T-helper 1 cell treated with Interleukin-12 subunit alpha and Interleukin-12 subunit beta and Interleukin-4 antibody, amounts not matched to agents 30 ng/mL and 1 ng/mL, for 36 hours (primary cell): Measurements from ENCODE around the gene AP4M1. TPM values are rescaled to one million over a fixed set of nuclear protein-coding genes. Genes with fewer than 3 reads are reported as not detected.

ENCODE experiments used
- intact Hi-C: fragments of 100-400 bp; cut with micrococcal nuclease; formaldehyde crosslinking; loops from one replicate; pipeline ENCODE4 v1.15.1; 2024
- total RNA-seq: library from RNA; stranded (reverse); gene quantifications from 2 replicates; pipeline ENCODE4 v1.2.3, GENCODE V29; 2022

The AP4M1 gene
- total RNA-seq, 1 donor from 2014 or later: 12.0 TPM

GRCh38 chr7:100105534-100105933, 4.1 kb downstream of the AP4M1 start:
- intact Hi-C loops: no loop called here

- intact Hi-C loops: no loop called here
Observed at GRCh38 chr7:100106633-100107032, 5.2 kb downstream of the AP4M1 start.

GRCh38 chr7:100107125-100107737, 5.8 kb downstream of the AP4M1 start:
- intact Hi-C loops: no loop called here

DNA sequence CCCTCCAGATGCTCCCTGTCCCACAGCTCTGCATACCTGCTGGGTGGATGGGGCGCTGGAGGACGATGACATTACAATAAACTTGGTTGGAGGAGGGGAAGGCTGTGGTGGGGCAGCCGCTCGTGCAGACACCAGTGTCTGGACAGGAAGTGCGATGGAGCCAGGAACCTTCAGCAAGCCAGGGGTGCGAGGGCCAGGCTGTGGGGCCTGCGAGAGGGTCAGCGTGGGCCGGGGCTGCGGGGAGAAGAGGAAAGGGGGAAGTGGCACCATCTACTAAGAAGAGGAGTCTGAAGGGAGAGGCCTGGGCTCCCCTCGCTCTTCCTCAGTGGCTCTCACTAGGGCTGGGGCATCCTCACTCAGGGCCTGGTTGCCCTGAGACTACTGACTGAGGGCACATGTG, 6.4 kb downstream of the AP4M1 start:
- intact Hi-C loops: no loop called here

GRCh38 chr7:100109521-100110163, 8.2 kb downstream of the AP4M1 start:
- intact Hi-C loops: no loop called here

DNA sequence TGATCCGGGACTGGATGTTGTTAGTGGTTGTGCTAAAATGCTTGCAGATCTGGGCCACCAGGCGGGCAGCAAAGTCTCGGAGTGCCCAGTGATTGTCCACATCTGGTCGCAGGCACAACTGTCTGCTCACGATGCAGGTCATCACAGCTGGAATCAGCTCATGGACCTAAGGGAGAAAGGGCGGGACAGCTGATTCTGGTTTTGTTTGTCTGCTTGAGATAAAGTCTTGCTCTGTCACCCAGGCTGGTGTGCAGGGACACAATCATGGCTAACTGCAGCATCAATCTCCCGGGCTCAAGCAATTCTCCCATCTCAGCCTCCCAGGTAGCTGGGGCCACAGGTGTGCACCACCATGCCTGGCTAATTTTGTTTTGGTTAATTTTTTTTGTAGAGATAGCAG, 9.7 kb downstream of the AP4M1 start:
- intact Hi-C loops: no loop called here

DNA sequence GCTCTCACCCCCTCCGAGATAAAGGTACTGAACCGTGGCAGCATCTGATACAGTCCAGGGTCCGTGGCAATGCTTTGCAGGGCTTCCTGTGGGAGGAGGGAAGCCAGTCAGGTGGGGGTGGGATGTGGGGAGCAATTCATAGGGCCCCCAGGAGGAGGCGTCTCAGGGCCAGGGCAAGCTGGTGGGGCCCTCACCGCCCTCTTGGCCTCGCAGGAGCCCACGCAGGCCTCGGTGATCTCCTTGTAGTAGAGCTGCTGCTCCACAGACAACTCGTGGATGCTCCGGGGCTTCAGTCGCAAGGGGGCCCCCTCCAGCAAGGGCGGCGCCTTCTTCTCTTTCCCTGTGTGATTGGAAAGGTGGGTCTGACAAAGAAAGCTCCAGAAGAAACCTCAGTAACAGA, 10.5 kb downstream of the AP4M1 start:
- intact Hi-C loops: no loop called here

- intact Hi-C loops: no loop called here
Observed at GRCh38 chr7:100115026-100115425, 13.6 kb downstream of the AP4M1 start.

DNA sequence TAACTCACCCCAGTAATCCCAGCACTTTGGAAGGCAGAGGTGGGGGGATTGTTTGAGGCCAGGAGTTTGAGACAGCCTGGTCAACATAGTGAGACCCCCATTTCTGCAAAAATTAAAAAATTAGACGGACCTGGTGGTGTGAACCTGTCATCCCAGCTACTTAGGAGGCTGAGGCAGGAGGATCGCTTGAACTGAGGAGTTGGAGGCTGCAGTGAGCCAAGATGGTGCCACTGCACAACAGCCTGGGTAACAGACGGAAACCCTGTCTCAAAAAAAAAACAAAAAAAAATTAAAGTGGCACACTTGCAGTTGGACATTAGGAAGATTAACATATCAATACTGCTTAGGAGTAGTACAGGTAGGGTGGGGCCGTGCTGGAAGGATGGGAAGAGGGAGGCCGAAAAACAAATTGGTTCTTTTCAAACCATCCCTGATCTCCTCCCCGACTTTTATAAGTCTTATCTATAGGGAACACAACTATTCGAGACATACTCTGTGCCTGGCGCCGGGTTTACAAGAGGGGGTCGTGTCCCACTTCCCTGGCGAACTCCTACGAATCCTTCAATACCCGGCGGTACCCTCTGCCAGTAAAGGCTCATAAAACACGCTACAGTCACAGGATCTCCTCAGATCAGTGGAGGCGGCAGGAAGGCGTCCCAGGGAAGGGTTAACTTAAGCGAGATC, 17.1 kb downstream of the AP4M1 start:
- intact Hi-C loops: loop anchor here (1.0 to 2.0 kb wide), 10 partner anchors 9 to 468 kb away; partner anchors contain the start of genes AGFG2, AP4M1, COPS6 and FBXO24

DNA sequence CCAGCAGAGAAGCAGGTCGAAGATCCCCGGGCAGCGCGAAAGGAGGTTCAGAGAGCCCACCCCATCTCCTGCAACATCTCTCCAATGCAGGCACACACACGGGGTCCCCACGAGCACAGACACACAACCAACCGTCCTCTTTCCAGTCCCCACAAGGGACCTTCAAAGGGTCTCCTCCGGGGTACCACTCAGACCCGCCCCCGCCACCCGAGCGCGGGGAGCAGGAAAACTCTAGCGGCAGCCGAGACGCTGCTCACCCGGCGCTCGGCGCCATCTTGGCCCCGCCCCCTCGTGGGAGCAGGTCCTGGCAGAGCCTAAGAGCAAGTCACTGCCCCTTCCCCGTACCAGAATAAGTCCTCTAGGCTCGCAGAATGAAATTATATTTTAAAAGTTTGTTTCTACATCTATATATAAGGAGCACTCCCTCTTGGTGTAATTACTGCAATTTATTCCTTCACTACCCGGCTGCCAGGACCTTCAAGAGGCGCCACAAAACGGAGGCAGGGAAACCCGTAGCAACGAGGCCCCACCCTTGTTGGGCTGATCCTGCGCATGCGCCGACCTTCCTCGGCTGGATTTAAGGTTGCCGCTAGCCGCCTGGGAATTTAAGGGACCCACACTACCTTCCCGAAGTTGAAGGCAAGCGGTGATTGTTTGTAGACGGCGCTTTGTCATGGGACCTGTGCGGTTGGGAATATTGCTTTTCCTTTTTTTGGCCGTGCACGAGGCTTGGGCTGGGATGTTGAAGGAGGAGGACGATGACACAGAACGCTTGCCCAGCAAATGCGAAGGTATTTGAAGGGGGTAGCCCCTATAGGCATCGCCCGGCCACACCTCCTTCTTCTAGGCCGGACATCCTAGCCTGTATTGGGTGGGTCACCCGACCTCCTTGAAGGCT, 17.9 kb downstream of the AP4M1 start, which contains the start of the genes CNPY4 and TAF6:
CNPY4 (plus strand) TSS at position 563 of the 898 bp plus-strand sequence; CDS start at position 674, 111 bp downstream.
TAF6 (minus strand) TSS at position 287 of the 898 bp plus-strand sequence. CDS start 5,149 bp downstream, outside the sequence.
- intact Hi-C loops: loop anchor here (1.0 to 2.0 kb wide), 10 partner anchors 8 to 467 kb away; partner anchors contain the start of genes AGFG2, AP4M1, COPS6 and FBXO24

- intact Hi-C loops: loop anchor here (1.0 to 10.0 kb wide), 12 partner anchors 7 to 555 kb away; partner anchors contain the start of genes AGFG2, AP4M1, COPS6 and FBXO24
Observed at GRCh38 chr7:100119970-100120732, 18.7 kb downstream of the AP4M1 start.

GRCh38 chr7:100120733-100121036, 19.2 kb downstream of the AP4M1 start:
- intact Hi-C loops: loop anchor here (1.0 to 10.0 kb wide), 2 partner anchors 308 to 554 kb away; partner anchors contain the start of genes GNB2 and ZCWPW1

GRCh38 chr7:100122067-100122466, 20.6 kb downstream of the AP4M1 start:
- intact Hi-C loops: loop anchor here (10.0 kb wide), 1 partner anchor 553 kb away; the partner anchor contains the start of gene GNB2

GRCh38 chr7:100122568-100122967, 21.1 kb downstream of the AP4M1 start:
- intact Hi-C loops: loop anchor here (10.0 kb wide), 1 partner anchor 552 kb away; the partner anchor contains the start of gene GNB2

GRCh38 chr7:100124301-100125230, 23.1 kb downstream of the AP4M1 start:
- intact Hi-C loops: loop anchor here (10.0 kb wide), 1 partner anchor 550 kb away; the partner anchor contains the start of gene GNB2

DNA sequence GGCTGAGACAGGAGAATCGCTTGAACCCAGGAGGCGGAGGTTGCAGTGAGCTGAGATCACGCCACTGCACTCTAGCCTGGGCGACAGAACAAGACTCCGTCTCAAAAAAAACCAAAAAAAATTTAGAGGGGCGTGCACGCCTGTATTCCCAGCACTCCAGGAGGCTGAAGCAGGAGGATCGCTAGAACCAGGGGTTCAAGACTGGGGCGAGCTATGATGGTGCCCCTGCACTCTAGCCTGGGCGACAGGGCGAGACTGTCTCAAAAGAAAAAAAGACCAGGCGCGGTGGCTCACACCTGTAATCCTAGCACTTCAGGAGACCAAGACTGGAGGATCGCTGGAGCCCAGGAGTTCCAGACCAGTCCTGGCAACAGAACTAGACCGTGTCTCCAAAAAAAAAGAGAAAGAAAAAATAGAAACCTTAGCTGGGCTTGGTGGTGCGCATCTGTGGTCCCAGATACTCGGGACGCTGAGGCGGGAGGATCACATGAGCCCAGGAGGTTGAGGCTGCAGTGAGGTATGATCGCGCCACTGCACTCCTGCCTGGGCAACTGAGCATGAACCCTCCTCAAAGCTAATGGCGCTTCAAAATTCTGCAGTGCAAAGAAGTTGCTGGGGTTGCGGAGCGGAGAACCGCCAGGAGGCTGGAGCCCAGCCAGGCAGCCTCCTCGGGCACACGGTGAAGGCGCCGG, 24.9 kb downstream of the AP4M1 start:
- intact Hi-C loops: loop anchor here (1.0 to 10.0 kb wide), 5 partner anchors 22 to 548 kb away; partner anchors contain the start of genes GNB2, LAMTOR4, MEPCE and ZCWPW1

GRCh38 chr7:100126931-100127865, 25.8 kb downstream of the AP4M1 start, which contains the start of gene MBLAC1:
Gene MBLAC1, plus strand, starts transcription at chr7:100126967. Its CDS starts 429 bp downstream, at chr7:100127396.
- intact Hi-C loops: loop anchor here (1.0 to 10.0 kb wide), 8 partner anchors 8 to 548 kb away; partner anchors contain the start of genes CNPY4, GNB2, LAMTOR4 and MEPCE
